IPS-20b (cell line): ENCODE measurements around the gene CREB3L1.

Source experiments
- H3K27ac ChIP-seq: one replicate; pipeline ENCODE4 v1.5.1; 2013; ENCODE audit warnings: low read length
- H3K27me3 ChIP-seq: 2 replicates; pipeline ENCODE4 v1.6.1; 2013; ENCODE audit warnings: mild to moderate bottlenecking, low read length, inconsistent platforms; ENCODE audit not compliant: insufficient read depth
- H3K36me3 ChIP-seq: 2 replicates; pipeline ENCODE4 v1.6.1; 2013; ENCODE audit warnings: low read depth, mild to moderate bottlenecking, inconsistent platforms, low read length, moderate library complexity; ENCODE audit not compliant: insufficient read depth
- H3K4me1 ChIP-seq: 2 replicates; pipeline ENCODE4 v1.6.1; 2013; ENCODE audit warnings: mild to moderate bottlenecking, control low read depth, inconsistent platforms, low read length, moderate library complexity; ENCODE audit not compliant: insufficient read depth
- H3K4me3 ChIP-seq: 2 replicates; pipeline ENCODE4 v1.5.1; 2013; ENCODE audit warnings: mild to moderate bottlenecking, low read length, inconsistent platforms
- H3K9ac ChIP-seq: 2 replicates; pipeline ENCODE4 v1.6.1; 2013; ENCODE audit warnings: low read depth, mild to moderate bottlenecking, inconsistent platforms, low read length, moderate library complexity
- H3K9me3 ChIP-seq: 2 replicates; pipeline ENCODE4 v1.6.1; 2013; ENCODE audit warnings: mild to moderate bottlenecking, low read depth, low read length, inconsistent platforms; ENCODE audit not compliant: insufficient read depth

CREB3L1 gene

DNA sequence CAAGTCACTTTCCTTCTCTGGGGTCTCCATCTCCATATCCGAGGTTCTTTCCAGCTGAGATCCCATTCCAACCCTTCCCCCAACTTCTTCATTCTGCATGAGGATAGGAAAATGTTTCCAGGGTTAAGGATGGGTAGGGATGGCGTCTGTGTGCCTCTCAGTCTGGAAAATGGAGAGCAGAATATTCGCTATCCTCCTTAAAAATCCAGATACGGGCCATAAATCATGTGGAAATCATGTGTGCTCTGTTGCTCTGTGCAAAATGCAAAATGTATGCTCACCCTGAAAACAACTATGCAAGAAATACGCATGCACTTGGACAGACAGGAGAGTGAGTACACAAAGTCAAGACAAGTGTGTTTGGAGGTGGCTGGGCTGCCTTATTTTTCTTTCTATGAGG is 3.2 kb downstream of the CREB3L1 start:
- H3K27me3 ChIP-seq, result peaks cover 14% of the 10 kb centered on the region; the same call in 1 of the 2 replicates
- no peak overlapping the region for H3K4me3 ChIP-seq
- H3K27ac ChIP-seq, result no peak overlapping the region
- peaks cover 26% of the 10 kb centered on the region for H3K4me1 ChIP-seq
- no peaks in the 10 kb centered on the region for H3K9me3 ChIP-seq
- H3K36me3 ChIP-seq, result no peaks in the 10 kb centered on the region
- H3K9ac ChIP-seq, result peak overlapping the region; percentile 50; the same call in 1 of the 2 replicates

DNA sequence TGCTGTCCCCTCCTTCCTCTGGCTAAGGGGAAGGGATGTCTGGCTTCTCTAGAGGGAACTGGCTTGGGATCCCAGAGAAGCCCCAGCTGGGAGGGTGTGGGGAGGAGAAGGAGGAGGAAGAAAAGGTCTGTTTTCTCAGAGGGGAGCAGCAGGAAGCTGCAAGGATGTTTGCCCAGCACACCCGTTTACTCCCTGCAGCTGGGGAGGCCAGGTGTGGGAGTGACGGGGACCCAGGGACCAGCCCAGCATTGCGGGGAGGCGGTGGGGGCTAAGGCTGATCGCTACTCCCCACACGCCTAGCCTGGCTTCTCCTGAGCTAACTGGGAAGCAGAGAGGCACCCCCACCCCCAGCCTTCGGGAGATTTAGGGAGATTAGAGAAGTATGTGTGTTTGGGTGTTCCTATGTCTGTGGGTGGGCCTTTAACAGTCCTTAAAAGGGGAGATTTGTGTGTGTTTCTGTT is 3.9 kb downstream of the CREB3L1 start:
- peak overlapping the region; percentile 20 for H3K27ac ChIP-seq
- peak overlapping the region; percentile 3; the same call in 1 of the 2 replicates for H3K4me3 ChIP-seq
- no peaks in the 10 kb centered on the region for H3K36me3 ChIP-seq
- H3K9me3 ChIP-seq, result no peaks in the 10 kb centered on the region
- H3K9ac ChIP-seq, result peak overlapping the region; percentile 50; the same call in 1 of the 2 replicates
- H3K4me1 ChIP-seq, result peaks cover 26% of the 10 kb centered on the region
- H3K27me3 ChIP-seq, result peaks cover 14% of the 10 kb centered on the region; the same call in 1 of the 2 replicates

GRCh38 chr11:46285173-46285572 is 7.7 kb downstream of the CREB3L1 start:
- H3K27me3 ChIP-seq, result no peaks in the 10 kb centered on the region
- H3K27ac ChIP-seq, result no peak overlapping the region
- no peaks in the 10 kb centered on the region for H3K36me3 ChIP-seq
- H3K9me3 ChIP-seq, result no peaks in the 10 kb centered on the region
- peaks cover 20% of the 10 kb centered on the region for H3K4me1 ChIP-seq
- H3K4me3 ChIP-seq, result no peak overlapping the region
- no peak overlapping the region for H3K9ac ChIP-seq

DNA sequence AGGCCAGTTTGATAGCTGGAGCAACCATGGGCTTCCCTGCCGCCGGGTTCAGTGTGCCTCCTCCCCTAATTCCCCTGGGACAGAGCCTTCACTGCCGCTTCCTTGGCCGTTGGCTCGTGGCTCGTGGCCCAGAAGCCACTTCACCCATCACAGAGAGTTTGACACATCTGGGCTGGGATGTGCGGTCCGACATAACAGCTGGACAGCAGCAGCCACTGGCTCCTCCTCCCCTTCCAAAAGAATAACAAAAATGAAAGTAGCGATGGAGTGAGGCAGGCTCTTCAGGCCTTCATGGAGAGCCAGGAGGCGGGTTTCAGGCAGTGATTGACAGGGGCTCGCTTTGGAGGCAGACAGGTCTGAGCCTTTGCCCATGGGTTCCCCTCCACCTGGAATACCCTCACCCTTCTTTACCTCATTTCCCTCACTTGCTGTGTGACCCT is 8.2 kb downstream of the CREB3L1 start:
- Histone ChIP-seq H3K27me3 (no peaks in the 10 kb centered on the region), H3K9ac (no peak overlapping the region), H3K9me3 (no peaks in the 10 kb centered on the region), H3K36me3 (no peaks in the 10 kb centered on the region), H3K4me3 (no peak overlapping the region), H3K4me1 (peaks cover 21% of the 10 kb centered on the region), H3K27ac (no peak overlapping the region)

DNA sequence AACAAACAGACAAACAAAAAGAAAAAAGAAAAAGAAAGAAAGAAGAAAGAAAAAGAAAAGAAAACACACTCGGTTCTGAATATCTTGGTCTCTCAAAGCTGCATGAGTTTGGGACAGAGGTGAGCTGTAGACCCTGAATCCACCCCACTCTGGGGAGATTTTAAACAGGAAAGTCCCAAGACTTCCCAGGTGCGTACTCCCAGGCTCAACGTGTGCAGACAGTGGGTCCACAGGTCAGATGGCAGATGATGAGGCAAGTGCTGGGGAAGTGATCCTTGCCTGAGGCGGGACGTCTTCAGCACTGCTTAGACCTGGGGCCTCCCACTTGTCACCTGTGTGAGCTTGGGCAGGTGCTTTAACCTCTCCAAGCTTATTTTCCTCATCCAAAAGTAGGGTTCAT is 9.3 kb downstream of the CREB3L1 start:
- no peaks in the 10 kb centered on the region for H3K36me3 ChIP-seq
- H3K4me3 ChIP-seq, result no peak overlapping the region
- H3K9me3 ChIP-seq, result no peaks in the 10 kb centered on the region
- H3K4me1 ChIP-seq, result peaks cover 20% of the 10 kb centered on the region
- H3K27me3 ChIP-seq, result no peaks in the 10 kb centered on the region
- H3K27ac ChIP-seq, result no peak overlapping the region
- H3K9ac ChIP-seq, result no peak overlapping the region

GRCh38 chr11:46288451-46288850 is 11.0 kb downstream of the CREB3L1 start:
- H3K36me3 ChIP-seq, result no peaks in the 10 kb centered on the region
- H3K9ac ChIP-seq, result no peak overlapping the region
- peaks cover 19% of the 10 kb centered on the region for H3K4me1 ChIP-seq
- no peaks in the 10 kb centered on the region for H3K9me3 ChIP-seq
- no peaks in the 10 kb centered on the region for H3K27me3 ChIP-seq
- H3K4me3 ChIP-seq, result no peak overlapping the region
- no peak overlapping the region for H3K27ac ChIP-seq

DNA sequence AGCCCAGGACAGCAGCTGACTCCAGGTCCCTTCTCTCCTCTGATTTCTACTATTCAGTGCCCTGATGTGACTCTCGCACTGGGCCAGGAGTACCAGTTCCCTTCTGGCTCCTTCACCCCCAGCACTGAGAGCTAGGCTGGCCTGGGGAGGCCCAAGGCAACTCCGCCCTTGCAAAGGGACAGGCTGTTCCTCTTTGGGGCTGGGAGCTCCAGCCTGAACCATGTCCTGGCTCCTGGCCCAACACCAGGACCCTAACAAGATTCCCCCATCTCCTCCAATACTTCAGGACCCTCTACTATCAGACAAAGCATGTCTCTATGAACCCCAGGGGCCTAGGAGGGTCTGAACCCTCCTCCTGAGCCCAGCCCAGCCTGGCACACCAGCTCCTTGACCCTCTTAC is 12.5 kb downstream of the CREB3L1 start:
- Histone ChIP-seq H3K4me3 (no peak overlapping the region), H3K9ac (peak overlapping the region; percentile 19; the same call in 1 of the 2 replicates), H3K9me3 (no peaks in the 10 kb centered on the region), H3K27ac (no peak overlapping the region), H3K27me3 (no peaks in the 10 kb centered on the region), H3K36me3 (no peaks in the 10 kb centered on the region), H3K4me1 (peaks cover 30% of the 10 kb centered on the region)

- Histone ChIP-seq H3K4me1 (peaks cover 30% of the 10 kb centered on the region), H3K4me3 (peak overlapping the region; percentile 19; the same call in 1 of the 2 replicates), H3K9ac (peak overlapping the region; percentile 56; the same call in 1 of the 2 replicates)
These were observed 13.3 kb downstream of the CREB3L1 start for GRCh38 chr11:46290598-46291309.

GRCh38 chr11:46291441-46292150 is 14.1 kb downstream of the CREB3L1 start:
- Histone ChIP-seq H3K9ac (peak overlapping the region; percentile 56; the same call in 1 of the 2 replicates), H3K27me3 (peaks cover 6% of the 10 kb centered on the region; the same call in 1 of the 2 replicates), H3K36me3 (no peaks in the 10 kb centered on the region), H3K9me3 (no peaks in the 10 kb centered on the region), H3K4me1 (peaks cover 39% of the 10 kb centered on the region), H3K27ac (no peak overlapping the region), H3K4me3 (no peak overlapping the region)

More at GRCh38 chr11:46290598-46291309, 13.3 kb downstream of the CREB3L1 start:
- H3K36me3 ChIP-seq, result no peaks in the 10 kb centered on the region
- H3K27me3 ChIP-seq, result no peaks in the 10 kb centered on the region; the same call in 1 of the 2 replicates
- H3K9me3 ChIP-seq, result no peaks in the 10 kb centered on the region
- H3K27ac ChIP-seq, result peak overlapping the region; percentile 45

- H3K27ac ChIP-seq, result no peak overlapping the region
- H3K9ac ChIP-seq, result no peak overlapping the region
- H3K27me3 ChIP-seq, result peaks cover 6% of the 10 kb centered on the region; the same call in 1 of the 2 replicates
- H3K4me3 ChIP-seq, result no peak overlapping the region
- H3K4me1 ChIP-seq, result peaks cover 47% of the 10 kb centered on the region
- no peaks in the 10 kb centered on the region for H3K9me3 ChIP-seq
- no peaks in the 10 kb centered on the region for H3K36me3 ChIP-seq
These were observed 15.6 kb downstream of the CREB3L1 start for GRCh38 chr11:46293066-46293465.

DNA sequence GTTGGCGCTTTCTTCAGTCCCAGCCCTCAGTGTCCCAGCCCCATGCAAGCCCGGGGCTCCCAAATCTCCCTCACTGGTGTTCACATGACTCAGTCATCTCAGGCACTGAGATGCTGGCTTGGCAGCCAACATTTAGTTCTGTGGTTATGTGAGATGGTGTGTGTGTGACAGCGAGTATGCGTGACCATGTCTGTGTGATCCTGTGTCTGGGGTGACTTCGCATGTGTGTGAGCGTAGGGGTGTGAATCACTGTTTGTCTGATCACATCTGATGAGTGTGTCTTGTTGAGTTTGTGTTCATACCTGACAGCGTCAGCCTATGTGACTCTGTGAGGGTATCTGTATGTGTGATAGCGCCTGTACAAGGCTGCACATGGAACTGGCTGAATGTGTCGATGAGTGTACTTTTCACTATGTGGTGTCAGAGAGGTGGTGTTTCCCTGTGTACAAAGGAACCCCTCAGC is 16.2 kb downstream of the CREB3L1 start:
- no peak overlapping the region; the same call in 1 of the 2 replicates for H3K9ac ChIP-seq
- H3K27ac ChIP-seq, result no peak overlapping the region
- no peaks in the 10 kb centered on the region for H3K36me3 ChIP-seq

More for the DNA sequence above, 16.2 kb downstream of the CREB3L1 start:
- H3K4me1 ChIP-seq, result peaks cover 47% of the 10 kb centered on the region
- peaks cover 6% of the 10 kb centered on the region; the same call in 1 of the 2 replicates for H3K27me3 ChIP-seq
- no peak overlapping the region for H3K4me3 ChIP-seq
- no peaks in the 10 kb centered on the region for H3K9me3 ChIP-seq
